Muscle layer of duodenum (tissue), 2 donors: Measurements from ENCODE around the gene SDCCAG8.
"Not testable (repeated sequence)": the region's sequence is repeated elsewhere in the genome, so short reads cannot be mapped to it uniquely, and the experiment has no call there.

ENCODE experiments used
- H3K27ac ChIP-seq: one replicate; pipeline ENCODE4 v1.7.0; 2013; ENCODE audit warnings: mild to moderate bottlenecking, low read length
- H3K27me3 ChIP-seq: one replicate; pipeline ENCODE4 v1.7.0; 2013; ENCODE audit warnings: low read depth, mild to moderate bottlenecking, control low read depth, low read length
- H3K36me3 ChIP-seq, 2 donors: one replicate each; pipeline ENCODE4 v1.7.0; 2013; ENCODE audit warnings: low read length in 2 of 2, control low read depth in 1 of 2, mild to moderate bottlenecking in 1 of 2; ENCODE audit not compliant: insufficient read depth in 2 of 2, control insufficient read depth in 1 of 2
- H3K4me1 ChIP-seq, 2 donors: one replicate each; pipeline ENCODE4 v1.7.0; 2013; ENCODE audit warnings: low read length in 2 of 2, mild to moderate bottlenecking in 2 of 2, control low read depth in 1 of 2, moderate library complexity in 1 of 2; ENCODE audit not compliant: insufficient read depth in 2 of 2, control insufficient read depth in 1 of 2
- H3K4me3 ChIP-seq, 2 donors: one replicate each; pipeline ENCODE4 v1.7.0; 2013; ENCODE audit warnings: low read length in 2 of 2, low read depth in 1 of 2, mild to moderate bottlenecking in 1 of 2
- H3K9me3 ChIP-seq, 2 donors: one replicate each; pipeline ENCODE4 v1.7.0; 2013; ENCODE audit warnings: low read length in 2 of 2, control low read depth in 1 of 2, mild to moderate bottlenecking in 1 of 2; ENCODE audit not compliant: control insufficient read depth in 1 of 2
- donor health status: healthy.

SDCCAG8 gene

GRCh38 chr1:243338848-243339247 is 83.0 kb downstream of the SDCCAG8 start:
- not testable (repeated sequence) for H3K27me3 ChIP-seq, H3K4me3 ChIP-seq, H3K4me1 ChIP-seq, H3K9me3 ChIP-seq, H3K27ac ChIP-seq
- H3K36me3 ChIP-seq: peaks cover 6 to 15% of the 10 kb centered on the region in 2 donors

DNA sequence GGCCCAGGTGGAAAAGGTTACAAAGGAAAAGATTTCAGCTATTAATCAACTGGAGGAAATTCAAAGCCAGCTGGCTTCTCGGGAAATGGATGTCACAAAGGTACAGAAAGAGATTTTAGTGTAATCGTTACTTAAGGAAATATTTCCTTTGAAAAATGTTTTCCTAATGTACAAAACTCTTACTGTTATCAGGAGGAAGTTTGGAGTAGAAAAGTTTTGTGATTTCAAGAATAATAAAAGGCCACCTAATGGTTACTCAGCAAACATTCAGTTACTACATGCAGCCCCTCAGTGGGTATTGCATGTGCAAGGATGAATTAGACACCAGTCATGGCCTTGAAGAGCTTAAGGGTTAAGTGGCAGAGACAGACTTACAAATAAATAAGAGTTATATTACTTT is 85.2 kb downstream of the SDCCAG8 start:
- Histone ChIP-seq H3K9me3 (no peaks in the 10 kb centered on the region), H3K27me3 (no peaks in the 10 kb centered on the region), H3K36me3 (peaks cover 0 to 6% of the 10 kb centered on the region in 2 donors), H3K4me1 (no peaks in the 10 kb centered on the region), H3K4me3 (no peak overlapping the region), H3K27ac (no peak overlapping the region)

GRCh38 chr1:243343970-243344937 is 88.4 kb downstream of the SDCCAG8 start:
- Histone ChIP-seq H3K4me1 (no peaks in the 10 kb centered on the region), H3K27me3 (no peaks in the 10 kb centered on the region), H3K4me3 (no peak overlapping the region), H3K36me3 (peaks cover 0 to 4% of the 10 kb centered on the region in 2 donors), H3K9me3 (no peaks in the 10 kb centered on the region), H3K27ac (no peak overlapping the region)

GRCh38 chr1:243345205-243345604 is 89.4 kb downstream of the SDCCAG8 start:
- Histone ChIP-seq H3K4me3 (no peak overlapping the region), H3K4me1 (no peaks in the 10 kb centered on the region), H3K27me3 (no peaks in the 10 kb centered on the region), H3K27ac (peak overlapping the region; percentile 25), H3K9me3 (no peaks in the 10 kb centered on the region), H3K36me3 (peaks cover 0 to 4% of the 10 kb centered on the region in 2 donors)

DNA sequence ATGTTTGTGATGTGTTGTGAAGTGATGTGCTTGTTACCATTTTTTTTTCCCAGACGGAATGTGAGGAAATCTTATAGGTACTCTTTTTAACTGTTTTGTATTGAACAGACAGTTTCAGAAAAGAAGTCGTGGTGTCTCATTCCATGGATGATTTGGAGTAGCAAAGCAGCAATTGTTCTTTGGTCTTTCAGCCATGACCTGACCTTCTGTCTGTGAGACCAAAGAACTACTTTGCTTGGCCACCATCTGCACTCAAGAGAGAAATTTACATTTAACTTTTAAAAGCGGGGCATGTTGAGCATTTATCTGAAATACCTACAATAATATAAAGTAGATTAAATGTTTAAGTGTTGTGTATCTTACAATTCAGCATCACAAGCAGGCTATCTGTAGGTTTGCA is 90.2 kb downstream of the SDCCAG8 start:
- no peak overlapping the region for H3K27ac ChIP-seq
- H3K9me3 ChIP-seq: no peaks in the 10 kb centered on the region
- H3K27me3 ChIP-seq: no peaks in the 10 kb centered on the region
- no peak overlapping the region for H3K4me3 ChIP-seq
- H3K4me1 ChIP-seq: no peaks in the 10 kb centered on the region
- H3K36me3 ChIP-seq: peaks cover 0 to 5% of the 10 kb centered on the region in 2 donors

- Histone ChIP-seq H3K4me3 (no peak overlapping the region), H3K27ac (no peak overlapping the region), H3K4me1 (no peaks in the 10 kb centered on the region), H3K27me3 (no peaks in the 10 kb centered on the region), H3K36me3 (peaks cover 0 to 8% of the 10 kb centered on the region in 2 donors), H3K9me3 (no peaks in the 10 kb centered on the region)
Observed at GRCh38 chr1:243346468-243346867, 90.6 kb downstream of the SDCCAG8 start.

DNA sequence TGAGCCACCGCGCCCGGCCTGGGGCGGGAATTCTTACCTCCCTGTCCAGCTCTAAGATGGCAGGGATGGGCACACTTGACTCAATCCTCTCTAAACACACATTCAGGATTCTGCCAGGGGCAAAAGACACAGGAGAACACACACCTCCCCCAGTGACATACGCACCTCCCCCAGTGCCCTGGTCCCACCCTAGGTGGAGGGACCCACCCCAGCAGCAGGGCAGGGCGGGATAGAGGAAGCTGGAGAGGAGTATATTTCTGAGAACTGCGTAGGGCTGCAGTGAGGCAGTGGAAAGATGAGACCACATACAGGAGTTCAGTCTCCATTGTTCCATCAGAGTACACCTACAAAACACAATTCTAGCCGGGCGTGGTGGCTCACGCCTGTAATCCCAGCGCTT is 92.5 kb downstream of the SDCCAG8 start:
- Histone ChIP-seq H3K27me3 (no peaks in the 10 kb centered on the region), H3K9me3 (no peaks in the 10 kb centered on the region), H3K27ac (no peak overlapping the region), H3K36me3 (peaks cover 0 to 8% of the 10 kb centered on the region in 2 donors), H3K4me1 (no peaks in the 10 kb centered on the region), H3K4me3 (no peak overlapping the region)

DNA sequence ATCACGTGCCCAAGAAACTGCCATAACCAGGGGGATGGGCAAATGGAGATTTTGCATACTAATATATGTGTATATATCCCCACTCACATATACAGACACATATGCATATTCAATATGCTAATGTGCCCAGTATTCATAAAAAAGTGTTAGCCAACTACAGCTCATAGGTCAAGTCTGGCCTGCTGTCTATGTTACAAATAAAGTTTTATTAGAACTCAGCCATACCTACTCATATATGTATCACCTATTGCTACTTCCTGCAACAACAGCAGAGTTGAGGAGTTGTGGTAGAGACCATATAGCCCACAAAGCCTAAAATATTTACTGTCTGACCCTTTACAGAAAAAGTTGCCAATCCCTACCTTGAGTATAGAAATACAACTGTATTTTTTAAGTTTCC is 93.3 kb downstream of the SDCCAG8 start:
- no peaks in the 10 kb centered on the region for H3K9me3 ChIP-seq
- no peaks in the 10 kb centered on the region for H3K4me1 ChIP-seq
- no peak overlapping the region for H3K4me3 ChIP-seq
- H3K27ac ChIP-seq: no peak overlapping the region
- H3K27me3 ChIP-seq: no peaks in the 10 kb centered on the region
- peaks cover 0 to 8% of the 10 kb centered on the region in 2 donors for H3K36me3 ChIP-seq

- H3K27ac ChIP-seq: no peak overlapping the region
- H3K27me3 ChIP-seq: no peaks in the 10 kb centered on the region
- no peaks in the 10 kb centered on the region for H3K9me3 ChIP-seq
- H3K36me3 ChIP-seq: peaks cover 0 to 8% of the 10 kb centered on the region in 2 donors
- no peak overlapping the region for H3K4me3 ChIP-seq
- no peaks in the 10 kb centered on the region for H3K4me1 ChIP-seq
Observed at GRCh38 chr1:243351337-243351736, 95.5 kb downstream of the SDCCAG8 start.

DNA sequence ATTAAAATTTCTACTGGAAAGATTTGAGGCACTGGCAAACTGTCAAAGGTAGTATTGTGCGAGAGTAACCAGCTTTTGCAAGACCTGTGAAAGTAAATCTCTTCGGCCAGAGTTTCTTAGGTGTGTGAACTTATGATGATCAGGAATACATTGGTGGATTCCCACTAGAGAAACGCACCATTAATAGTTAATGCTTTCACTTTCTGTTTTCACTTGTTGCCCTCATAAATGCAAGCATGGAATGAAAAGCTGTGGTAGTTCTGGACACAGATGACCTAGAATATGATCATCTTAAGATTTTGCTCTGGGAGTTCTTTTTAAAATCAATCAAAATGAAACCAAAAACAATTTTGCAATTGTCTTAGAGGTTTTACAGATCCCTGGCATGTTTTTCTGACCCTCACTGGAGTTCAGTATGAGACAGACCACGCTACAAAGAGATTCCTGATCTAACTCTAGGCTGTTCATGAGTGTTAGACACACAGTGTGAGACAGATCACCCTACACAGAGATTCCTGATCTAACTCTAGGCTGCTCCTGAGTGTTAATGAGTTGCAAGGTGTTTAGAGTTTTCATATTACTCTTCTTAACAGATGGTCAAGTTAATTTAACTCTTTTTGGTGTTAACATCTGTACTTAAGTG is 98.8 kb downstream of the SDCCAG8 start:
- peaks cover 0 to 5% of the 10 kb centered on the region in 2 donors for H3K36me3 ChIP-seq
- H3K4me1 ChIP-seq: no peaks in the 10 kb centered on the region
- peak overlapping the region; percentile 33 for H3K27ac ChIP-seq
- peak overlapping the region; percentile 53 to 62 for H3K4me3 ChIP-seq
- H3K9me3 ChIP-seq: no peaks in the 10 kb centered on the region
- no peaks in the 10 kb centered on the region for H3K27me3 ChIP-seq

GRCh38 chr1:243363832-243364231 is 108.0 kb downstream of the SDCCAG8 start:
- Histone ChIP-seq H3K4me1 (no peaks in the 10 kb centered on the region), H3K4me3 (no peak overlapping the region), H3K27ac (no peak overlapping the region), H3K27me3 (no peaks in the 10 kb centered on the region), H3K36me3 (peaks cover 10 to 14% of the 10 kb centered on the region in 2 donors), H3K9me3 (no peaks in the 10 kb centered on the region)
